H7 (cell line): ENCODE data around the gene FRYL. TPM values are rescaled to one million over a fixed set of nuclear protein-coding genes. Genes with fewer than 3 reads are reported as not detected.
"Not testable (repeated sequence)": the region's sequence is repeated elsewhere in the genome, so short reads cannot be mapped to it uniquely, and the experiment has no call there.

Experiments used
- DNase-seq: peaks from one replicate; pipeline ENCODE4 v3.0.0; 2012
- H3K27me3 ChIP-seq: 2 replicates; pipeline ENCODE4 v1.6.0; 2011; ENCODE audit warnings: mild to moderate bottlenecking, low read length; ENCODE audit not compliant: control insufficient read depth, insufficient read depth
- H3K36me3 ChIP-seq: replicated peaks from 2 replicates; pipeline ENCODE4 v1.5.1; 2011; ENCODE audit warnings: low read length; ENCODE audit not compliant: control insufficient read depth, insufficient read depth
- H3K4me3 ChIP-seq: 2 replicates; pipeline ENCODE4 v1.5.1; 2011; ENCODE audit warnings: low read depth, mild to moderate bottlenecking, control low read depth, low read length, moderate library complexity; ENCODE audit not compliant: insufficient read depth
- total RNA-seq: library from RNA; depleted of rRNA; stranded (reverse); fragments of >200 nt; shearing (Covaris generic); gene quantifications from 2 replicates; pipeline ENCODE4 v1.2.3, GENCODE V29; 2014; rRNA removed

The FRYL gene
- total RNA-seq, 1 experiment from 2014 or later: 24.3 TPM

DNA sequence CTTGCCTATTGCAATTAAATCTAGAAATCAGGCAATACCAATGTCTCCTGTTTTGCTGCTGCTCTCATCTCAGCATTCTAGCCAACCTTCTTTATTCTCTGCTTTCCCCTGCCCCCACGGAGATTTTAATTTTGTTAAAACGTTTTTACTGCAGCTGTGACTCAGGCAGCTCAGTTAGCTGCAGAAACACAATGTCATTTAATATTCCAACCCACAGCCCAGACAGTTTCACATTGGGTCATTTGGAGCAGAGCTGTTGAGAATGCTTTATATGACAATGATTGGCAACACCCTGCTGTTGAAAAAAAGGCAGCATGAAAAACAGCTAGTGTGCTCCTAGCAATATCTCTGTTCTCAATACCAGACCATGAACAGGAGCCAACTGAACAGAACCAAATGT is 309.5 kb downstream of the FRYL start:
- Histone ChIP-seq H3K4me3 (no peak overlapping the region), H3K27me3 (no peaks in the 10 kb centered on the region)
- no peak for DNase-seq

GRCh38 chr4:48470137-48470536 is 309.9 kb downstream of the FRYL start:
- Histone ChIP-seq H3K27me3 (no peaks in the 10 kb centered on the region), H3K36me3 (no peaks in the 10 kb centered on the region), H3K4me3 (no peak overlapping the region)
- DNase-seq: no peak

More for the DNA sequence above, 309.5 kb downstream of the FRYL start:
- H3K36me3 ChIP-seq: no peaks in the 10 kb centered on the region

DNA sequence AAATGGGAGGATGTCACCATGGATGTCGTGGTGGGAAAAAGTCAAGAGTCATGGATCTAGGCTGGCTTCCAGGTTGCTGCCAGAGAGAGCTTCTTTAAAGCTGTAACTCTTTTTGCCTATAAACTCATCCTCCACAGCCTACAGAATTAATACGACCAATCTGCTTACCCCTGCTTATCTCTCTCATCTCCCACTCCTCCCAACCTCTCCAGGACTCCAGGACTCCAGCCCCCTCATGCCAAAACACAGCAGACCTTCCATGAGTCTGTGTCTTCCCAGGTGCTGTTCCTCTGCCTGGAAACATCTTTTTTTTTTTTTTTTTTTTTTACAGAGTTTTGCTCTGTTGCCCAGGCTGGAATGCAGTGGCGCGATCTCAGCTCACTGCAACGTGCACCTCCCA is 312.2 kb downstream of the FRYL start:
- Histone ChIP-seq H3K4me3 (no peak overlapping the region), H3K27me3 (no peaks in the 10 kb centered on the region), H3K36me3 (no peaks in the 10 kb centered on the region)
- DNase-seq: no peak

- DNase-seq: no peak
- Histone ChIP-seq H3K4me3 (no peak overlapping the region), H3K27me3 (no peaks in the 10 kb centered on the region)
These were observed 312.6 kb downstream of the FRYL start for GRCh38 chr4:48467442-48467841.

GRCh38 chr4:48462363-48462762 is 317.7 kb downstream of the FRYL start:
- H3K36me3 ChIP-seq: no peaks in the 10 kb centered on the region
- H3K4me3 ChIP-seq: no peak overlapping the region
- DNase-seq: no peak
- H3K27me3 ChIP-seq: no peaks in the 10 kb centered on the region

More at GRCh38 chr4:48467442-48467841, 312.6 kb downstream of the FRYL start:
- H3K36me3 ChIP-seq: no peaks in the 10 kb centered on the region

DNA sequence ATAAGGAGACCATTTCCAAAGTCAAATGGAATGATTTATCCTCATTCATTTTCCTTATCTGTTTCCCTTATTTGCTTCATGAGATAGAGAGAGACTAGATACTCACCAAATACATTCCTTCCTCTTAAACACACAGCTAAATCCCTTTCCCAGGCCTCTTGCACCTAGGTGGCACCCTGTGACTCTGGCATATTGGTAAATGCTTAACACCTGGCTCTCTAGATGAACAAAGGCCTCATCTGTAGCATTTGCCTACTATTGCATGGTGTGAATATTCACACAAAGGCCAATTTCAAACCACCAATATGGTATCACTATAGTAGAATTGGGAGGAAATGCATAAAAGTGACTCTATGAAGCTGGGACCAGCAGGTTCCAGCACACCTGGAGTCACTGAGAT is 319.1 kb downstream of the FRYL start:
- DNase-seq: no peak
- Histone ChIP-seq H3K36me3 (no peaks in the 10 kb centered on the region), H3K27me3 (no peaks in the 10 kb centered on the region), H3K4me3 (no peak overlapping the region)

DNA sequence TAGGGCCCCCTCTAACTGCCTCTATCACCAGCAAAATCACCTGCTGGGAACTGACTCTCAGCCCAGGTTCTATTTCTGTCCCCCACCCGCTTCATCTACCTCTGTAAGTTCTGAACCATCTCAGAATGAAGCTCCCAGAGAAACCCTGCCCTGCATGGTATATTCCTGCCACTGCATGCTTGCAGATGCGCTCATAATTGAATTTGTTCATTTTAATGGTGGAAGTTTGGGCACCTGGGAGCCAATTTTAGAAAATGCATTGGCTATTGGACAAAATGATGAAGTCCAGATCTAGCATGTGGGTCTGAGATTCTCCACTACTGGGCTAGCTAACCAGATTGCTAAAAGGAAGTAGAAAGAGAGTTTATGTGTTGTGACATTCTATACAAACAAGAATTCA is 325.5 kb downstream of the FRYL start:
- H3K36me3 ChIP-seq: no peaks in the 10 kb centered on the region
- H3K4me3 ChIP-seq: no peak overlapping the region
- no peaks in the 10 kb centered on the region for H3K27me3 ChIP-seq
- no peak for DNase-seq

GRCh38 chr4:48451656-48452055 is 328.4 kb downstream of the FRYL start:
- not testable (repeated sequence) for DNase-seq, H3K27me3 ChIP-seq, H3K4me3 ChIP-seq, H3K36me3 ChIP-seq

DNA sequence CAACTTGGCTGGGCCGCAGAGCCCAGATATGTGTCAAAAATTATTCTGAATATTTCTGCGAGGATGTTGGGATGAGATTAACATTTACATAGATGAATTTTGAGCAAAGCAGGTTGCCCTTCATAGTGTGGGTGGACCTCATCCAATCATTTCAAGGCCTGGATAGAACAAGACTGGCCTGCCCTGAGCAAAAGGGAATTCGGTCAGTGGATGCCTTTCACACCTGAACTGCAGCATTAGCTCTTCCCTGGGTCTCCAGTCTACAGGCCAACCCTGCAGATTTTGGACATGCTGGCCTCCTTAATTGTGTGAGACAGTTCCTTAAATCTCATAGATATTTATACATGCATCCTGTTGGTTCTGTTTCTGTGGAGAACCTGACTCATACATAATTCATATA is 329.3 kb downstream of the FRYL start:
- no peak for DNase-seq
- H3K36me3 ChIP-seq: no peaks in the 10 kb centered on the region
- H3K4me3 ChIP-seq: no peak overlapping the region
- H3K27me3 ChIP-seq: no peaks in the 10 kb centered on the region

GRCh38 chr4:48449151-48449550 is 330.9 kb downstream of the FRYL start:
- no peak for DNase-seq
- no peak overlapping the region for H3K4me3 ChIP-seq
- H3K36me3 ChIP-seq: no peaks in the 10 kb centered on the region
- no peaks in the 10 kb centered on the region for H3K27me3 ChIP-seq

Other genes starting within 250 kb of the FRYL start
- 98.2 and 142 TPM in 2 replicates for gene OCIAD1, start 50.8 kb upstream of the FRYL start, total RNA-seq
- 82.3 and 83.2 TPM in 2 replicates for gene OCIAD2, start 126.5 kb upstream of the FRYL start, total RNA-seq
- gene CWH43, start 206.0 kb upstream of the FRYL start, total RNA-seq: not detected in 2 replicates